CD4-positive, alpha-beta T cell treated with Interleukin-4 for 1 hour (primary cell): ENCODE results near the gene CD300LG.
A peak's percentile ranks its signal among the peaks of the same experiment; 100 is the strongest.
"Not testable (repeated sequence)": the region's sequence is repeated elsewhere in the genome, so short reads cannot be mapped to it uniquely, and the experiment has no call there.

ENCODE experiments used
- DNase-seq, 2 donors: peaks; one replicate each; pipeline ENCODE4 v3.0.0-alpha.2; 2020 to 2022

The CD300LG gene

GRCh38 chr17:43826206-43826605, 20.8 kb upstream of the CD300LG start:
- no peak for DNase-seq

- no peak for DNase-seq
Observed at GRCh38 chr17:43827596-43827995, 19.4 kb upstream of the CD300LG start.

- DNase-seq, result no peak
Observed at GRCh38 chr17:43829738-43830137, 17.2 kb upstream of the CD300LG start.

- no peak for DNase-seq
Observed at GRCh38 chr17:43830510-43831140, 16.4 kb upstream of the CD300LG start.

GRCh38 chr17:43831633-43832032, 15.3 kb upstream of the CD300LG start:
- DNase-seq, result no peak

GRCh38 chr17:43832168-43832975, 14.6 kb upstream of the CD300LG start:
- no peak for DNase-seq

GRCh38 chr17:43832976-43833829, 13.8 kb upstream of the CD300LG start, which contains the start of gene MPP3:
TSS of gene MPP3 (minus strand) at chr17:43833146. CDS start at chr17:43831906, 1,240 bp downstream.
- DNase-seq, result peak; percentile 25 to 46

GRCh38 chr17:43834106-43834505, 12.9 kb upstream of the CD300LG start:
- no peak for DNase-seq

GRCh38 chr17:43839670-43840108, 7.3 kb upstream of the CD300LG start:
- DNase-seq, result no peak

- no peak for DNase-seq
Observed at GRCh38 chr17:43840814-43841213, 6.2 kb upstream of the CD300LG start.

- DNase-seq, result no peak
Observed at GRCh38 chr17:43841282-43841681, 5.7 kb upstream of the CD300LG start.

- DNase-seq, result not testable (repeated sequence)
Observed at GRCh38 chr17:43842091-43842974, 4.6 kb upstream of the CD300LG start.

GRCh38 chr17:43842975-43843325, 4.0 kb upstream of the CD300LG start:
- DNase-seq, result no peak

- no peak for DNase-seq
Observed at GRCh38 chr17:43844241-43844640, 2.7 kb upstream of the CD300LG start.

GRCh38 chr17:43845766-43846165, 1.2 kb upstream of the CD300LG start:
- no peak for DNase-seq

- peak; percentile 65 to 68 for DNase-seq
Observed at GRCh38 chr17:43846221-43846712, 709 bp upstream of the CD300LG start.

- DNase-seq, result no peak
Observed at GRCh38 chr17:43848601-43849000, 1.6 kb downstream of the CD300LG start.

GRCh38 chr17:43849116-43849515, 2.1 kb downstream of the CD300LG start:
- no peak for DNase-seq

GRCh38 chr17:43852571-43852970, 5.6 kb downstream of the CD300LG start:
- DNase-seq, result no peak

- DNase-seq, result no peak
Observed at GRCh38 chr17:43853546-43853945, 6.6 kb downstream of the CD300LG start.

- DNase-seq, result no peak
Observed at GRCh38 chr17:43854498-43854897, 7.5 kb downstream of the CD300LG start.

GRCh38 chr17:43855061-43855460, 8.1 kb downstream of the CD300LG start:
- no peak for DNase-seq
